Astrocyte of the cerebellum (primary cell): ENCODE measurements around the gene NFIX.

Experiments used
- DNase-seq: peaks from one replicate; pipeline ENCODE4 v3.0.0-alpha.2; 2011; ENCODE audit warnings: low read depth
- H3K4me3 ChIP-seq: 2 replicates; pipeline ENCODE4 v1.5.1; 2011; ENCODE audit warnings: mild to moderate bottlenecking, low read depth, low read length, moderate library complexity
- CTCF ChIP-seq: IDR thresholded peaks from 2 replicates; pipeline ENCODE4 v1.5.1; 2012; ENCODE audit warnings: low read length, low read depth, moderate library complexity, mild to moderate bottlenecking; ENCODE audit errors: missing control alignments
- in situ Hi-C: cut with HindIII; loops from 2 replicates; pipeline ENCODE4 v1.10.0; 2017; ENCODE audit warnings: low sequenced_read_pairs

Gene NFIX

GRCh38 chr19:13115936-13116281 is 120.6 kb downstream of the NFIX start:
- H3K4me3 ChIP-seq = peak overlapping the region; percentile 83
- DNase-seq = no peak
- TF ChIP-seq CTCF = no peak
- in situ Hi-C loops = no loop called here

GRCh38 chr19:13116282-13117175 is 121.3 kb downstream of the NFIX start, which contains the start of gene TRMT1:
TRMT1 (minus strand) TSS chr19:13116740; CDS start chr19:13116399, 341 bp downstream.
- TF ChIP-seq CTCF = no peak
- peak; percentile 83 for DNase-seq
- H3K4me3 ChIP-seq = peak within 1 kb of the TSS; percentile 83
- in situ Hi-C loops = no loop called here

GRCh38 chr19:13117176-13117771 is 122.0 kb downstream of the NFIX start:
- in situ Hi-C loops = no loop called here
- peak overlapping the region; percentile 83 for H3K4me3 ChIP-seq
- no peak for TF ChIP-seq CTCF
- DNase-seq = no peak

- TF ChIP-seq CTCF = no peak
- DNase-seq = peak; percentile 60
- H3K4me3 ChIP-seq = peak within 1 kb of the TSS; percentile 91
- in situ Hi-C loops = no loop called here
Measured at GRCh38 chr19:13117772-13118423, 122.6 kb downstream of the NFIX start, which contains the start of gene NACC1. NACC1 (plus strand) TSS chr19:13118264; CDS start chr19:13135208, 16,944 bp downstream.

GRCh38 chr19:13118424-13119193 is 123.3 kb downstream of the NFIX start:
- in situ Hi-C loops = no loop called here
- H3K4me3 ChIP-seq = peak overlapping the region; percentile 91
- no peak for DNase-seq
- TF ChIP-seq CTCF = no peak

GRCh38 chr19:13119627-13120026 is 124.4 kb downstream of the NFIX start:
- DNase-seq = no peak
- peak overlapping the region; percentile 91 for H3K4me3 ChIP-seq
- no peak for TF ChIP-seq CTCF
- in situ Hi-C loops = no loop called here
